ENCODE results near the gene F10.

Gene F10

DNA sequence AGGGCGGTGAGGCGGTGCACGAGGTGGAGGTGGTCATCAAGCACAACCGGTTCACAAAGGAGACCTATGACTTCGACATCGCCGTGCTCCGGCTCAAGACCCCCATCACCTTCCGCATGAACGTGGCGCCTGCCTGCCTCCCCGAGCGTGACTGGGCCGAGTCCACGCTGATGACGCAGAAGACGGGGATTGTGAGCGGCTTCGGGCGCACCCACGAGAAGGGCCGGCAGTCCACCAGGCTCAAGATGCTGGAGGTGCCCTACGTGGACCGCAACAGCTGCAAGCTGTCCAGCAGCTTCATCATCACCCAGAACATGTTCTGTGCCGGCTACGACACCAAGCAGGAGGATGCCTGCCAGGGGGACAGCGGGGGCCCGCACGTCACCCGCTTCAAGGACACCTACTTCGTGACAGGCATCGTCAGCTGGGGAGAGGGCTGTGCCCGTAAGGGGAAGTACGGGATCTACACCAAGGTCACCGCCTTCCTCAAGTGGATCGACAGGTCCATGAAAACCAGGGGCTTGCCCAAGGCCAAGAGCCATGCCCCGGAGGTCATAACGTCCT, 26.4 kb downstream of the F10 start:
- TF ChIP-seq, protein P1, sequence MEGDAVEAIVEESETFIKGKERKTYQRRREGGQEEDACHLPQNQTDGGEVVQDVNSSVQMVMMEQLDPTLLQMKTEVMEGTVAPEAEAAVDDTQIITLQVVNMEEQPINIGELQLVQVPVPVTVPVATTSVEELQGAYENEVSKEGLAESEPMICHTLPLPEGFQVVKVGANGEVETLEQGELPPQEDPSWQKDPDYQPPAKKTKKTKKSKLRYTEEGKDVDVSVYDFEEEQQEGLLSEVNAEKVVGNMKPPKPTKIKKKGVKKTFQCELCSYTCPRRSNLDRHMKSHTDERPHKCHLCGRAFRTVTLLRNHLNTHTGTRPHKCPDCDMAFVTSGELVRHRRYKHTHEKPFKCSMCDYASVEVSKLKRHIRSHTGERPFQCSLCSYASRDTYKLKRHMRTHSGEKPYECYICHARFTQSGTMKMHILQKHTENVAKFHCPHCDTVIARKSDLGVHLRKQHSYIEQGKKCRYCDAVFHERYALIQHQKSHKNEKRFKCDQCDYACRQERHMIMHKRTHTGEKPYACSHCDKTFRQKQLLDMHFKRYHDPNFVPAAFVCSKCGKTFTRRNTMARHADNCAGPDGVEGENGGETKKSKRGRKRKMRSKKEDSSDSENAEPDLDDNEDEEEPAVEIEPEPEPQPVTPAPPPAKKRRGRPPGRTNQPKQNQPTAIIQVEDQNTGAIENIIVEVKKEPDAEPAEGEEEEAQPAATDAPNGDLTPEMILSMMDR (IDR thresholded peaks at IDR 0.05; ENCODE audit: borderline replicate concordance, insufficient read depth, low read depth, low read length) = no peak
- H3K4me3 ChIP-seq (ENCODE audit: low read depth, low read length) = no peak overlapping the region

DNA sequence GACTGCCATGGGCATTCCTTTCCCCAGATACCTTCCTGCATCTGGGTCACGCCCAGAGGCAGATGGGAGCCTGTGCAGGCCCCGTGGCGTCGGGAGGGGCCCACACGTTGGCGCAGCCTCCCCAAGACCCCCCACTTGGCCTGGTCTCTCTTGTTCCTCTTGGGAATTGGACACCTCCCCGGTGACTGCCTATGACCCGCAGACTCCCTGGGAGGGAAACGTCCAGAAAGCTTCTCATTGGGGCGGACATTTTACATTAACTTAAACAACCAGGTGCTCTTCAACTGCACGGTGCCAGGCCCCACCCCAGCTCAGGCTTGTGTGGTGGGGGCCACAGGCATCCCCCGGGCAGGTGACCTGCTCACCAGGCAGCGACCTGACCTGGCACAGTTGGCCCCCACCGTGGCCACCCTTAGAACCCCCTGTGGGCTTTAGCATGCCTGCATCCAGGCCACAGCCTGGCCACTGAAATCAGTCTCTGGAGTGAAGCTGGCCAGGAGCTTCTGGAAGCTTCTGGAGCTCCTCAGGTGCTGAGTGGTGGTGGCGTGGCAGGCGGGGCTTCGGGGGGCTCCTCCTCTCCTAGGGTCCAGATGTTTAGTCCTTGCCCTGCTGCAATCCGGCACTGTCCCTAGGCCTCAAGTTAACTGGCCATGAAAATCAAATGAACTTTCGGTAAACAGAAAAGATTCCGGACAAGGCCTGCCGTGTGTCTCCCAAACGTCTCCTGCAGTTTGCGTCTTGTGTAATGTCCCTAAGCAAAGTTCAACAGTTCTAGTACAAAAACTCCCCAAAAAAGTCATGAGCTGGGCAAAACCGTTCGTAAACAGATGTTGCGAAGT, 27.3 kb downstream of the F10 start:
- H3K4me3 ChIP-seq (ENCODE audit: low read depth, low read length) = no peak overlapping the region
- TF ChIP-seq, protein P1 (IDR thresholded peaks at IDR 0.05; ENCODE audit: borderline replicate concordance, insufficient read depth, low read depth, low read length) = no peak

DNA sequence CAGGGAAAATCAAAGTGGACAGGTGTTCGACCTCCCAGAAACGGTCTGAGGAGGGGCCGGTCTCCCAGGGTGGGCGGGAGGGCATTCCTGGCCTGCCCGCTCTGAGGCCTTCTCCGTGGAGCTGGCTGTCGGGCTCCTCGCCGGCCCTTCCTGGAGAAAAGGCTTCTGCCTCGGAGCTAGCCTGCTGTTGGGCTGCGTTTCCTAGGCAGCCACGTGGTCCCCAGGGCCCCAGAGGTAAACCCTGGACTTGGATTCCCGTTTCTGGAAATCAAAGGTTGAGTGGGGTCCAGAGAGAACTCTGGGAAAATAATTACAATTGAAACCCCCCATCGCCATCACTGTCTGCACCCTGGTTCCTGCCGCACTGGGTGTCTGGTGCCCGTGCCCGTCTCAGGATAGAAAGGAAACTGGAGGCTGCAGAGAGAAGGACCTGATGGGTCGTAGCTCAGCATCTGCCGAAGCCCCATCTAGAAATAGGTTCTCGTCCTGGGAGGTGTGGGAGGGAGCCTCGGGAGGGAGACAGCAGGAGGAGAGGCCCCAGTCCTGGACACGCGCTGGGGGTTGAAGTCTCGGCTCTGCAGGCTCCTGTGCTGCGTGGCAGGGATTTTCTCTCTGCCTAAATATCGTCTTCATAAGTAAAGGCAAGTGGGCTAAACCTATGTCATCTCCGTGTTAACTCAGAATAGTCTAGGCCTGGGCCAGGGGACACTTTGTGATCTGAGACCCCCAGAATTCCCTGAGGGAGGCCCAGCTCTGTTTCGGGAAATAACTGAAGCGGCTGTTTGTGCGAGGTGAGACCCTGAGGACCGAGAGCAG, 28.2 kb downstream of the F10 start:
- TF ChIP-seq, protein P1 (IDR thresholded peaks at IDR 0.05; ENCODE audit: borderline replicate concordance, insufficient read depth, low read depth, low read length) = no peak
- no peak overlapping the region for H3K4me3 ChIP-seq (ENCODE audit: low read depth, low read length)

DNA sequence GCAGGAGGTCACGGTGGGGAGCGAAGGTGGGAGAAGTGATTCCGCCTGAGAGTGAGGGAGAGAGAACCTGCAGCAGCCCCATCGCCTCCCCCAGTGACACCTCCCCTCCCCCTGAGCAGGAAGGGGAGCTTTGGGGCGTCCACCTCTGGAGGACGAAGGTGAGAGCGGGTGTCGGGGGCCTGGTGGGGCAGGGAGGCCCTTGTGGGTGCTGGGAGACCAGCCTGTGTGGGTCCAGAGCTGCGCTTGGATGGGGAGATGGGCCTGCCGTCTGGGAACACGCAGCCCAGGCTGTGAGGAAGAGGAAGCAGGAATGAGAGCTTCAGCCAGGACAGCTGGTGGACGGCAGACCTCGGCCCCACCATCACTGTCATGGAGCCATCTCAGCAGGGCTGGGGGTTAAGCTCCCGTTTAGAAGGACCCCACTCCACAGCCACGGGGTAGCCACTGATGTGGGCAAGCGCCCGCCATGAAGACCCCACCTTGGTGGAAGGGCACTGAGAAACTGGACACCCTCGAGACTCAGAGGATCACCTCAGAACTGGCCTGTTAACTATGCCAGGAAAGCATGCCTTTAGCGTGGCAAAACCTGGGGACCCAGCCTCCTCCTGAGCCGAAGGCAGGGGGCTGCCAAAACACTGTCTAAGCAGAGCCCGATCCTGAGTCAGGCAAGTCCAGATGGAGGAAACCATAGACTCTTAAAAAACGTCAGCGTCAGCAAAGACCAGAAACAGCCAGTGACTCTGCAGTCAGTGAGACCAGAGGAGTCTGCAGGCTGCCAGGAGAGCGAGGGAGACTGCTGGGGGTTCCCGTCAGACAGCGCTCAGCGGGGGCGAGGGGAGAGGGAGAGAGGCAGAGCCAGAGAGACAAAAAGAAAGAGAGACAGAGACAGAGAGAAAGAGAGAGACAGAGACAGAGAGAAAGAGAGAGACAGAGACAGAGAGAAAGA, 29.4 kb downstream of the F10 start:
- TF ChIP-seq, protein P1 (IDR thresholded peaks at IDR 0.05; ENCODE audit: borderline replicate concordance, insufficient read depth, low read depth, low read length) = no peak
- H3K4me3 ChIP-seq (ENCODE audit: low read depth, low read length) = no peak overlapping the region

DNA sequence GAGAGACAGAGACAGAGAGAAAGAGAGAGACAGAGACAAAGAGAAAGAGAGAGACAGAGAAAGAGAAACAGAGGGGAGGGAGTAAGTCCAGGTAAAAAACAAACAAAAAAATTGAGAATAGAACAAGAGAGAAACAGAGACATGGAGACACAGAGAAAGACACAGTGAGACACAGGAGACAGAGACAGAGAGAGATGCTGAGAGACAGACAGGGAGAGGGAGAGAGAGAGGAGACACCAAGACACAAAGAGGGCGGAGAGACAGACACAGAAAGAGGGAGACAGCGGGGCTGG, 30.0 kb downstream of the F10 start:
- TF ChIP-seq, protein P1 (IDR thresholded peaks at IDR 0.05; ENCODE audit: borderline replicate concordance, insufficient read depth, low read depth, low read length) = no peak
- H3K4me3 ChIP-seq (ENCODE audit: low read depth, low read length) = no peak overlapping the region

DNA sequence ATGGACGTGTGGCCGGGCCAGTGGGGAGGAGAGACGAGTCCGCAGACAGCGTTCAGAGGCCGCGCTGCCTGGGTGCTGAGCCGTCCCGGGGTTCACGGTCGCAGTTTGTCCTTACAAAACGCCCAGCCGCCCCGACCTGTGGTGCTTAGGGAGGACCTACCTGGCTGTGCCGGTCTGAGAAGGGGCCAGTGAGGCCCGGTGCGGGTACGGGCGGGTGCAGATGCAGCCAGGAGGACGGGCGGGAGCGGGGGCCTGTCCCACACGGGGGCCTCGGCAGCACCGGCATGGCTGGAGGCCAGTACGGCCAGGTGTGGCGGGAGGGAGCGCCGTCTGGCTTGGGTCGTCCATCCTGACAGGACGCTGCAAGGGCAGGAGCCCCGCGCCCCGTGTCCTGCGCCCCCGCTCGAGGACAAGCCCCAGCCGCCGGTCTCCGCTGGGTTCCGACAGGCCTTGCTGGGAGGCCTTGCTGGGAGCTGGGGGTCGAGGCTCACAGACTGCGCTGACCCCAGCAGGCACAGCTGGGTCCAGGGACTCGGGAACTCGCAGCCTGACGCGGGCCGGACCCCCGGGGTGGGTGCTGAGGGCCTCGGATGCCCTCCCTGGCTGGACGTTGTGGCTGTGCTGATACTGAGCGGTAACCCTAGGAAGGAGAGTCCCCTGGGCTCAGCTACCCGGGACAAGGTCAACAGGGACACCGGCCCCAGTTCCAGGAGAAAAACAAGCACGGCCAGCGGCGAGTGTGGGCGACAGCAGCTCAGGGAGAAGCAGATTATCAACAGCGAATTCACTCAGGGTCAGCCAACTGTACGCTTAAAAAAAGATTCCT, 30.6 kb downstream of the F10 start:
- TF ChIP-seq, protein P1 (IDR thresholded peaks at IDR 0.05; ENCODE audit: borderline replicate concordance, insufficient read depth, low read depth, low read length) = no peak
- H3K4me3 ChIP-seq (ENCODE audit: low read depth, low read length) = peak overlapping the region; percentile 26
